Neuronal stem cell (in vitro differentiated cells): ENCODE results near the gene CDKN1A.

ENCODE experiments used
- DNase-seq: peaks from one replicate; pipeline ENCODE4 v3.0.0-alpha.2; 2013; ENCODE audit warnings: low spot score
- H2AFZ ChIP-seq: one replicate; pipeline ENCODE4 v1.6.1; 2013; ENCODE audit warnings: mild to moderate bottlenecking, low read length, inconsistent platforms
- H2AK5ac ChIP-seq: 2 replicates; pipeline ENCODE4 v1.6.1; 2013; ENCODE audit warnings: low read depth, mild to moderate bottlenecking, inconsistent platforms, low read length, moderate library complexity, mixed read lengths
- H2BK120ac ChIP-seq: 2 replicates; pipeline ENCODE4 v1.6.1; 2013; ENCODE audit warnings: low read depth, mild to moderate bottlenecking, inconsistent platforms, low read length, moderate library complexity, mixed read lengths
- H2BK12ac ChIP-seq: one replicate; pipeline ENCODE4 v1.6.1; 2013; ENCODE audit warnings: low read length, inconsistent platforms
- H2BK15ac ChIP-seq: 2 replicates; pipeline ENCODE4 v1.6.1; 2013; ENCODE audit warnings: mild to moderate bottlenecking, low read length, inconsistent platforms, mixed read lengths
- H2BK5ac ChIP-seq: one replicate; pipeline ENCODE4 v1.6.1; 2013; ENCODE audit warnings: inconsistent platforms, mild to moderate bottlenecking, low read length, moderate library complexity
- H3K14ac ChIP-seq: one replicate; pipeline ENCODE4 v1.6.1; 2013; ENCODE audit warnings: low read length, inconsistent platforms
- H3K18ac ChIP-seq: 2 replicates; pipeline ENCODE4 v1.6.1; 2013; ENCODE audit warnings: low read length, inconsistent platforms
- H3K23ac ChIP-seq: 2 replicates; pipeline ENCODE4 v1.6.1; 2013; ENCODE audit warnings: low read depth, mild to moderate bottlenecking, mixed read lengths, low read length, inconsistent platforms; ENCODE audit not compliant: poor library complexity
- H3K27ac ChIP-seq: replicated peaks from 3 replicates; pipeline ENCODE4 v1.5.1; 2013; ENCODE audit warnings: low read length, inconsistent platforms
- H3K27me3 ChIP-seq, 3 experiments: 2 replicates each; pipeline ENCODE4 v1.6.1; 2013; ENCODE audit warnings: low read length in 3 of 3, mild to moderate bottlenecking in 2 of 3, inconsistent platforms in 1 of 3, low read depth in 1 of 3, mixed read lengths in 1 of 3, moderate library complexity in 1 of 3; ENCODE audit not compliant: control insufficient read depth in 3 of 3, insufficient read depth in 3 of 3
- H3K36me3 ChIP-seq, 2 donors: replicated peaks in 1 of 2; 2 replicates each; pipeline ENCODE4 v1.6.1; 2013; ENCODE audit warnings: low read length in 2 of 2; ENCODE audit not compliant: control insufficient read depth in 2 of 2, insufficient read depth in 2 of 2
- H3K4ac ChIP-seq: 2 replicates; pipeline ENCODE4 v1.6.1; 2013; ENCODE audit warnings: inconsistent platforms, mild to moderate bottlenecking, low read length, moderate library complexity
- H3K4me1 ChIP-seq, 2 donors: 1 replicate in 1 of 2; 2 replicates in 1 of 2; pipeline ENCODE4 v1.6.1; 2013; ENCODE audit warnings: low read length in 2 of 2, low read depth in 1 of 2; ENCODE audit not compliant: control insufficient read depth in 2 of 2, insufficient read depth in 1 of 2
- H3K4me2 ChIP-seq: one replicate; pipeline ENCODE4 v1.6.1; 2013; ENCODE audit warnings: mild to moderate bottlenecking, low read length, inconsistent platforms; ENCODE audit not compliant: insufficient read depth, poor library complexity, severe bottlenecking
- H3K4me3 ChIP-seq, 2 donors: 2 replicates each; pipeline ENCODE4 v1.5.1; 2013; ENCODE audit warnings: low read length in 2 of 2, mild to moderate bottlenecking in 2 of 2, inconsistent platforms in 1 of 2, moderate library complexity in 1 of 2
- H3K79me1 ChIP-seq: one replicate; pipeline ENCODE4 v1.6.1; 2013; ENCODE audit warnings: low read depth, mild to moderate bottlenecking, inconsistent platforms, low read length, moderate library complexity
- H3K9ac ChIP-seq: one replicate; pipeline ENCODE4 v1.6.1; 2013; ENCODE audit warnings: mild to moderate bottlenecking, low read depth, low read length, inconsistent platforms; ENCODE audit not compliant: poor library complexity
- H3K9me3 ChIP-seq, 2 donors: replicated peaks in 1 of 2; 2 replicates each; pipeline versions ENCODE3 to v1.6.1; 2013; ENCODE audit warnings: low read length in 2 of 2, mild to moderate bottlenecking in 2 of 2, inconsistent platforms in 1 of 2, low read depth in 1 of 2, mixed read lengths in 1 of 2, moderate library complexity in 1 of 2; ENCODE audit not compliant: control insufficient read depth in 2 of 2, insufficient read depth in 1 of 2
- H4K8ac ChIP-seq: one replicate; pipeline ENCODE4 v1.6.1; 2013; ENCODE audit warnings: low read depth, mild to moderate bottlenecking, inconsistent platforms, low read length, moderate library complexity
- H4K91ac ChIP-seq: one replicate; pipeline ENCODE4 v1.6.1; 2013; ENCODE audit warnings: low read length, low read depth, mild to moderate bottlenecking, inconsistent platforms; ENCODE audit not compliant: poor library complexity
- WGBS, 2 donors: extraction: QIAGEN DNeasy Blood & Tissue Kit; methylation state at CpG; one replicate each; pipeline ENCODE4 v1.1.7; 2013; ENCODE audit warnings: missing lambda C conversion rate in 2 of 2, mixed read lengths in 1 of 2; ENCODE audit not compliant: insufficient read length in 2 of 2, insufficient replicate concordance in 1 of 2; ENCODE audit errors: extremely low coverage in 2 of 2; 5-methylcytosine and 5-hydroxymethylcytosine counted together

Gene CDKN1A

GRCh38 chr6:36676141-36677058 lies 2.1 kb upstream of the CDKN1A start:
- DNase-seq = peak; percentile 21
- no CpG with 5 or more reads among the region's 4 CpGs for whole genome bisulfite sequencing, 2 donors

DNA sequence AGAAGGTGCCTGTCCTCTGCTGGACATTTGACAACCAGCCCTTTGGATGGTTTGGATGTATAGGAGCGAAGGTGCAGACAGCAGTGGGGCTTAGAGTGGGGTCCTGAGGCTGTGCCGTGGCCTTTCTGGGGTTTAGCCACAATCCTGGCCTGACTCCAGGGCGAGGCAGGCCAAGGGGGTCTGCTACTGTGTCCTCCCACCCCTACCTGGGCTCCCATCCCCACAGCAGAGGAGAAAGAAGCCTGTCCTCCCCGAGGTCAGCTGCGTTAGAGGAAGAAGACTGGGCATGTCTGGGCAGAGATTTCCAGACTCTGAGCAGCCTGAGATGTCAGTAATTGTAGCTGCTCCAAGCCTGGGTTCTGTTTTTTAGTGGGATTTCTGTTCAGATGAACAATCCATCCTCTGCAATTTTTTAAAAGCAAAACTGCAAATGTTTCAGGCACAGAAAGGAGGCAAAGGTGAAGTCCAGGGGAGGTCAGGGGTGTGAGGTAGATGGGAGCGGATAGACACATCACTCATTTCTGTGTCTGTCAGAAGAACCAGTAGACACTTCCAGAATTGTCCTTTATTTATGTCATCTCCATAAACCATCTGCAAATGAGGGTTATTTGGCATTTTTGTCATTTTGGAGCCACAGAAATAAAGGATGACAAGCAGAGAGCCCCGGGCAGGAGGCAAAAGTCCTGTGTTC lies 1.3 kb upstream of the CDKN1A start:
- peak overlapping the region; percentile 86 for H2BK12ac ChIP-seq
- H3K4me3 ChIP-seq = peak overlapping the region; percentile 42 to 81
- H3K4ac ChIP-seq = no peak overlapping the region
- H3K9ac ChIP-seq = peak overlapping the region; percentile 22
- H3K9me3 ChIP-seq = peaks cover 0 to 2% of the 10 kb centered on the region in 2 donors
- H3K4me1 ChIP-seq = peaks cover 28 to 33% of the 10 kb centered on the region in 2 donors
- H3K23ac ChIP-seq = no peak overlapping the region
- peak overlapping the region; percentile 95 for H2BK120ac ChIP-seq
- no peak overlapping the region for H3K27ac ChIP-seq
- H3K18ac ChIP-seq = peak overlapping the region; percentile 95
- no peak overlapping the region for H2BK5ac ChIP-seq
- H4K8ac ChIP-seq = no peak overlapping the region
- no peak overlapping the region for H3K14ac ChIP-seq
- H3K4me2 ChIP-seq = no peak overlapping the region
- peaks cover 0 to 17% (median 0%) of the 10 kb centered on the region in 3 experiments for H3K27me3 ChIP-seq
- H2BK15ac ChIP-seq = no peak overlapping the region
- no peak for DNase-seq
- peak overlapping the region; percentile 56 for H2AFZ ChIP-seq
- WGBS, 2 donors = no CpG with 5 or more reads among the region's 7 CpGs
- peaks cover 0 to 10% of the 10 kb centered on the region in 2 donors for H3K36me3 ChIP-seq
- H3K79me1 ChIP-seq = peaks cover 14% of the 10 kb centered on the region
- no peak overlapping the region for H4K91ac ChIP-seq
- H2AK5ac ChIP-seq = peak overlapping the region; percentile 91

More at GRCh38 chr6:36676141-36677058, 2.1 kb upstream of the CDKN1A start:
- H3K4me3 ChIP-seq = peak overlapping the region; percentile 42 to 81
- H3K9me3 ChIP-seq = peaks cover 0 to 2% of the 10 kb centered on the region in 2 donors
- peaks cover 0 to 17% (median 0%) of the 10 kb centered on the region in 3 experiments for H3K27me3 ChIP-seq
- peak overlapping the region; percentile 91 for H2AK5ac ChIP-seq
- no peak overlapping the region for H4K8ac ChIP-seq
- H3K4ac ChIP-seq = no peak overlapping the region
- peaks cover 0 to 5% of the 10 kb centered on the region in 2 donors for H3K36me3 ChIP-seq
- H3K14ac ChIP-seq = no peak overlapping the region
- H2BK15ac ChIP-seq = peak overlapping the region; percentile 73
- peaks cover 28 to 31% of the 10 kb centered on the region in 2 donors for H3K4me1 ChIP-seq
- H2AFZ ChIP-seq = peak overlapping the region; percentile 77
- H3K27ac ChIP-seq = peak overlapping the region; percentile 67
- no peak overlapping the region for H3K23ac ChIP-seq
- H2BK5ac ChIP-seq = peak overlapping the region; percentile 33
- H3K9ac ChIP-seq = no peak overlapping the region
- no peak overlapping the region for H3K4me2 ChIP-seq
- H3K79me1 ChIP-seq = peaks cover 14% of the 10 kb centered on the region
- H2BK120ac ChIP-seq = peak overlapping the region; percentile 95
- H2BK12ac ChIP-seq = peak overlapping the region; percentile 86
- peak overlapping the region; percentile 93 for H4K91ac ChIP-seq
- H3K18ac ChIP-seq = peak overlapping the region; percentile 95

- Histone ChIP-seq H3K36me3 (peaks cover 0 to 17% of the 10 kb centered on the region in 2 donors), H3K9ac (peak overlapping the region; percentile 83), H3K4me2 (peak overlapping the region; percentile 36), H3K23ac (no peak overlapping the region), H3K4me3 (peak overlapping the region; percentile 77 to 81), H2BK15ac (peak overlapping the region; percentile 44), H4K91ac (no peak overlapping the region), H2BK5ac (no peak overlapping the region), H3K4me1 (peaks cover 28 to 35% of the 10 kb centered on the region in 2 donors), H3K79me1 (peaks cover 14% of the 10 kb centered on the region), H3K18ac (peak overlapping the region; percentile 93), H2AFZ (peak overlapping the region; percentile 89), H2BK120ac (no peak overlapping the region), H3K14ac (no peak overlapping the region), H2AK5ac (peak overlapping the region; percentile 29), H2BK12ac (no peak overlapping the region), H3K27me3 (peaks cover 0 to 17% (median 0%) of the 10 kb centered on the region in 3 experiments), H4K8ac (no peak overlapping the region), H3K9me3 (peaks cover 0 to 2% of the 10 kb centered on the region in 2 donors), H3K27ac (peak overlapping the region; percentile 53), H3K4ac (no peak overlapping the region)
- DNase-seq = no peak
- no CpG with 5 or more reads among the region's 10 CpGs for WGBS, 2 donors
Measured at GRCh38 chr6:36677753-36678487, 594 bp upstream of the CDKN1A start.
